ENCODE data around the gene STX3.
"Not testable (repeated sequence)": the region's sequence is repeated elsewhere in the genome, so short reads cannot be mapped to it uniquely, and the experiment has no call there.

STX3 gene

GRCh38 chr11:59849129-59849528, 94.0 kb downstream of the STX3 start:
- TF ChIP-seq CTCF (IDR thresholded peaks at IDR 0.05; ENCODE audit: control insufficient read depth, insufficient read depth, low read depth, low read length, missing control alignments), result no peak
- DNase-seq (ENCODE audit: low read depth), result no peak
- no peak overlapping the region for H3K4me3 ChIP-seq (ENCODE audit: control insufficient read depth, low read depth, low read length)

DNA sequence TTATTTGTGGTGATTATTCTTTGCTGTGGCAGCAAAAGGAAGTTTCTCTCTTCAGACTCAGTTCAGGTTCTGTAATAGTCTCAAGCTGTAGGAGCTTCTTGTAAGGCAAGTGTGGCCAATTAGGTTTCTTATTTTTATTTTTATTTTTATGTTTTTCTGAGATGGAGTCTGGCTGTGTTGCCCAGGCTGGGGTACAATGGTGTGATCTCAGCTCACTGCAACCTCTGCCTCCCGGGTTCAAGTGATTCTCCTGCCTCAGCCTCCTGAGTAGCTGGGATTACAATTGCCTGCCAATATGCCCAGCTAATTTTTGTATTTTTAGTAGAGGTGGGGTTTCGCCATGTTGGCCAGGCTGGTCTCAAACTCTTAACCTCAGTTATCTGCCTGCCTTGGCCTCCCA, 94.4 kb downstream of the STX3 start:
- DNase-seq (ENCODE audit: low read depth); H3K4me3 ChIP-seq (ENCODE audit: control insufficient read depth, low read depth, low read length): not testable (repeated sequence)

- H3K4me3 ChIP-seq (ENCODE audit: control insufficient read depth, low read depth, low read length), result not testable (repeated sequence)
Measured at GRCh38 chr11:59851416-59851815, 96.2 kb downstream of the STX3 start.

DNA sequence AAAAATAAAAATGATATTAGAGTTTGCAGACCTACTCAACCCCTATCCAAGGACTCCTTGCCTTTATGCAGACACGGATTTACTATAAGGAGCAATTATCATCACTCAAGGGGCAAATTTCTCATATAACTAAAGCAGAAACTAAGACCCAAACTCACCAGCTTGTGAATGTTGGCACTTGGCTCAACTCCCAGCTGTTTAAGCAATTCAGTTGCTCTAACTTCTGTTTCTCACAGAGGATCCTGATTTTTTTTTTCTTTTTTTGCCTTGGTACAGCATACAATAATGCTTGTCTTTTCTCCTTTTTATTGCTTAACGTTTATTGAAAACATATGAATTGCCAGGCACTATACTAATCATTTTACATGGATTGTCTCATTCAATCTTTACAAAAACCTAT, 99.7 kb downstream of the STX3 start:
- no peak overlapping the region for H3K4me3 ChIP-seq (ENCODE audit: control insufficient read depth, low read depth, low read length)
- DNase-seq (ENCODE audit: low read depth), result no peak
- TF ChIP-seq CTCF (IDR thresholded peaks at IDR 0.05; ENCODE audit: control insufficient read depth, insufficient read depth, low read depth, low read length, missing control alignments), result no peak

More at GRCh38 chr11:59851416-59851815, 96.2 kb downstream of the STX3 start:
- not testable (repeated sequence) for DNase-seq (ENCODE audit: low read depth)
